HG03432 (cell line): ENCODE results near the gene B4GALT1.
A peak's percentile ranks its signal among the peaks of the same experiment; 100 is the strongest.

Experiments
- ATAC-seq: cut with Tn5 transposase; IDR thresholded peaks from one replicate; pipeline ENCODE4 v1.9.1; 2021; ENCODE audit warnings: mild to moderate bottlenecking, moderate library complexity; ENCODE audit not compliant: unreplicated experiment

B4GALT1 gene

GRCh38 chr9:33142535-33142934 is 24.6 kb downstream of the B4GALT1 start:
- ATAC-seq, result peak; percentile 51

GRCh38 chr9:33140401-33141360 is 26.5 kb downstream of the B4GALT1 start:
- ATAC-seq, result no peak

- ATAC-seq, result no peak
These were observed 27.5 kb downstream of the B4GALT1 start for GRCh38 chr9:33139421-33140228.

GRCh38 chr9:33138768-33139167 is 28.4 kb downstream of the B4GALT1 start:
- no peak for ATAC-seq

GRCh38 chr9:33137781-33138264 is 29.3 kb downstream of the B4GALT1 start:
- no peak for ATAC-seq

GRCh38 chr9:33136721-33137670 is 30.1 kb downstream of the B4GALT1 start:
- peak; percentile 50 for ATAC-seq

- no peak for ATAC-seq
These were observed 31.6 kb downstream of the B4GALT1 start for GRCh38 chr9:33135470-33135958.

- no peak for ATAC-seq
These were observed 32.1 kb downstream of the B4GALT1 start for GRCh38 chr9:33135031-33135461.

- ATAC-seq, result no peak
These were observed 34.0 kb downstream of the B4GALT1 start for GRCh38 chr9:33133186-33133585.

- no peak for ATAC-seq
These were observed 35.1 kb downstream of the B4GALT1 start for GRCh38 chr9:33131790-33132772.

GRCh38 chr9:33130961-33131789 is 36.0 kb downstream of the B4GALT1 start:
- ATAC-seq, result no peak

- peak; percentile 79 for ATAC-seq
These were observed 37.0 kb downstream of the B4GALT1 start for GRCh38 chr9:33129886-33130881.

- ATAC-seq, result no peak
These were observed 37.8 kb downstream of the B4GALT1 start for GRCh38 chr9:33129251-33129885.

- no peak for ATAC-seq
These were observed 38.6 kb downstream of the B4GALT1 start for GRCh38 chr9:33128570-33128969.

- ATAC-seq, result no peak
These were observed 39.3 kb downstream of the B4GALT1 start for GRCh38 chr9:33127881-33128280.
